HG02938 (cell line): ENCODE results near the gene PDE4B.
"Not testable (repeated sequence)": the region's sequence is repeated elsewhere in the genome, so short reads cannot be mapped to it uniquely, and the experiment has no call there.

Experiments used
- ATAC-seq: cut with Tn5 transposase; IDR thresholded peaks from one replicate; pipeline ENCODE4 v1.9.1; 2021; ENCODE audit warnings: mild to moderate bottlenecking, moderate library complexity; ENCODE audit not compliant: unreplicated experiment

Gene PDE4B

GRCh38 chr1:65949230-65949626 is 156.5 kb downstream of the PDE4B start:
- ATAC-seq = no peak

DNA sequence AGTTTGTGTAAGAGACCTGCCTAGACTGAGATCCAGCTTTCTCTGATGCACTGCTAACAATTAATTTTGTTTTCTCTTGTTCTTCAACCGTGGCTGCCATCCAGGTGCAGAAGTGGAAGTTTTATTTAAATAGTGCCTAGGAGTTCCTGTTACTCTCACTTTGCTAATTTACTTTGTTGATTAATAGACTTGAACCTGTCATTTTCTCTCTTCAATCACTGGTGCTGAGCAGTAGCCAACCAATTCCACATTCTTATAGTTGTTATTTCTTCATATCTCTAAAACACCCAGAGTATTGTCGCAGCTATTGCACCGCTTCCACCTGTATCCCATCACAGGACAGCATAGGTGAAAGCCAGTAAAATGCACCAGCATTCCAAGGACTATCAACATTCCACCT is 157.2 kb downstream of the PDE4B start:
- ATAC-seq = no peak

- no peak for ATAC-seq
These were observed 160.0 kb downstream of the PDE4B start for GRCh38 chr1:65952696-65953095.

DNA sequence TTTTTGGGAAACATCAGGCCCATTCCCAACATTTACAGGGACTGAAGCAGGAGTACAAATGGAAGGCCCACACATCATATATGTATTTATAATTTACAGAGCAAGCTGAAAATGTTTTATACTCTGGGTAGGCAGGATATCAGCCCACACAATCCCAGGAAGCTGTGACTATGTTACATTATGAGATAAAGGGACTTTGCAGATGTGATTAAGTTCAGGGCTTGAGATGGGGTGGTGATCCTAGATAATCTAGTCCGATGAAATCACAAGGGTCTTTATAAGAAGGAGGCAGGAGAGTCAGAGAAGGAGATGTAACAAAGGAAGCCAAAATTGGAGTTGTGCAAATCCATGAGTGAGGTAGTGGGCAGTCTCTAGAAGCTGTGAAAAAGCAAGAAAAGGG is 160.5 kb downstream of the PDE4B start:
- no peak for ATAC-seq

GRCh38 chr1:65955071-65955470 is 162.4 kb downstream of the PDE4B start:
- ATAC-seq = no peak

GRCh38 chr1:65955503-65955902 is 162.8 kb downstream of the PDE4B start:
- no peak for ATAC-seq

GRCh38 chr1:65958561-65959350 is 166.1 kb downstream of the PDE4B start:
- peak; percentile 75 for ATAC-seq

DNA sequence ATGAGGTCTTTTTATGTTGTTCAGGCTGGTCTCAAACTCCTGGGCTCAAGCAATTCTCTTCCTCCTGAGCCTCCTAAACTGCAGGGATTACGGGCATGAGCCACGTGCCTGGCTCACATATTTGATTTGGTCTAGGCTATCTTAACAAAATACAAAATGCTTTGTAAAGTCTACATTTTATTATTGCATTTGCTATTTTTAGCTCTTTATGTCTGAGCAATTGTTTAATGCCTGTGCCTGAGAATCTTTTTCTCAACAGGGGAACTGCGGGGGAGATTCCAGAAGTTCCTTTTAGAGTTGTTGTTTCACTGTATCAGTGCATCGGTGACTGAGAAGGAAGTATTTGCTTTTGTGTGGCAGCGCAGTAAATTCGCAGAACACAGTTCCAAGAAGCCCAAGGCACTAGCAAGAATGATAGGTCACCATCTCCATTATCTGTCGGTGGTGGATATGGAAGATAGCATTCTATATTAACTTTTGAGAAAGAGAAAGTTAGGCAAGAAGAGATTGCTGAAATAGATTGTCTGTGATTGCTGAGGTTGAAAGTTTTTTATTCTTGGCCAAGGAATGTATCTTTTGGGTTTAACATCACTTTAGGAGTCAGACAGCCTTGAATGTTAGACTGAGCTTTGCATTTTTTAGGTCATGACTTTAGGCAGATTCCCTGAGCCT is 167.3 kb downstream of the PDE4B start:
- no peak for ATAC-seq

DNA sequence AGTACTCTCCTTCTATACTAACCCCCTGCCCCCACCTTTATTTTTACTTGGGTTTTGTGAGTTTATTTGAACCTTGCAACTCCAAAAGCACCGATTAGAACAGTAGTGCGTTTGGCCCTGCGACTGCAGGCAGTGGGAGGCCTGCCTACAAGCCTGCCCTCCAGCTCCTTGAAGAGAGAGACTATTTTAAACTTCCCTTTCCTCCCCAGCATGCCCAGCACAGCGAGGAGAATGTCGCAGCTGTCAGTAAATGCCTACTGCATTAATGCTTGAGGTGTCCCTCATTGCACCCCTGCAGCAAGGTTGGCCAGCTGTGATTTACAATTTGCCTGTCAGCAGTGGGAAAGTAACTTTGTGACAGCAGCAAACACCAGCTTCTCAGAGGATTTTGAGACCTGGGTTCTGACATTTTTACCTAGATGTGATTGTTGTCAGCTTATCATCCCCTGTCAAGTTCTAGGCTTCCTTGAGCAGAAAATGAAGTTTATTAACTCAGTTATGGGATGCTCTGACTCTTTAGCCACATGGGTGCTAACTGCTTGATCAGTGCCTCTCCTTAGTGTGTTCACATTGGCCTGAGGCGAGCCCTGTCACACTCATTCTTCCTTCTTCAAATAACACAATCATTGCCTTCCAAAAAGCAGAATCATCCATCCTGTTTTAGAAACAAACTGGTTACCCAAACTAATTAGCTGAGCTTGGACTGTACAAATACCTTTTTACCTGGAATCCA is 170.6 kb downstream of the PDE4B start:
- ATAC-seq = no peak

GRCh38 chr1:65964123-65964522 is 171.4 kb downstream of the PDE4B start:
- ATAC-seq = no peak

- ATAC-seq = no peak
These were observed 172.7 kb downstream of the PDE4B start for GRCh38 chr1:65965112-65965996.

DNA sequence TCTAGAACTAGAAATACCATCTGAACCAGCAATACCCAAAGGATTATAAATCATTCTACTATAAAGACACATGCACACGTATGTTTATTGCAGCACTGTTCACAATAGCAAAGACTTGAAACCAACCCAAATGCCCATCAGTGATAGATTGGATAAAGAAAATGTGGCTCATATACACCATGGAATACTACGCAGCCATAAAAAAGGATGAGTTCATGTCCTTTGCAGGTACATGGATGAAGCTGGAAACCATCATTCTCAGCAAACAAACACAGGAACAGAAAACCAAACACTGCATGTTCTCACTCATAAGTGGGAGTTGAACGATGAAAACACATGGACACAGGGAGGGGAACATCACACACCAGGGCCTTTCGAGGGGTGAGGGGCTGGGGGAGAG is 174.8 kb downstream of the PDE4B start:
- ATAC-seq = not testable (repeated sequence)

DNA sequence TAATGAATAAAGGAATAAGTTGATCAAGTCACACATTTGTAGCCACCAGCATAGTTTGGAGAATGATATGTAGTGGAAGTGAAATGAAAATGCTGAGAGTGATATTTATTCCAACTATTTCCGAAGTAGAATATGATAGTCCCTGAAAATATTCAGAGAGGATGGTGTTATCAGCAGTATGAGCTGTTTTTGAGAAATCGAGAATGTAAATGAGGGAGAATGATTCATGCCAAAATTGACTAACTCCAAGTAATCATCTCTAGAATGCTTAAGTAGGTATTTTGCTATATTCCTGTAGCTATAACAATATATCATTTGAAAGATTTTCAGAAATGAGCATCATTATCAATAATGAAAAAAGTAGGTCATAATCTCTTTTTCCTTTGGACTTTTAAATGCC is 178.9 kb downstream of the PDE4B start:
- ATAC-seq = no peak

DNA sequence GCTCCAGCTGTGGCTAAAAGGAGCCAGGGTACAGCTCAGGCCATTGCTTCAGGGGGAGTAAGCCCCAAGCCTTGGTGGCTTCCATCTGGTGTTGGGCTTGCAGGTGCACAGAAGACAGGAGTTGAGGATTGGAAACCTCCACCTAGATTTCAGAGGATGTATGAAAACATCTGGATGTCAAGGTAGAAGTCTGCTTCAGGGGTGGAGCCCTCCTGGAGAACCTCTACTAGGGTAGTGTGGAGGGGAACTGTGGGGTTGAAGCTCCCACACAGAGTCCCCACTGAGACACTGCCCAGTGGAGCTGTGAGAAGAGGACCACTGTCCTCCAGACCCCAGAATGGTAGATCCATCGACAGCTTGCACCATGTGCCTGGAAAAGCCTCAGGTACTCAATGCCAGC is 183.0 kb downstream of the PDE4B start:
- no peak for ATAC-seq

DNA sequence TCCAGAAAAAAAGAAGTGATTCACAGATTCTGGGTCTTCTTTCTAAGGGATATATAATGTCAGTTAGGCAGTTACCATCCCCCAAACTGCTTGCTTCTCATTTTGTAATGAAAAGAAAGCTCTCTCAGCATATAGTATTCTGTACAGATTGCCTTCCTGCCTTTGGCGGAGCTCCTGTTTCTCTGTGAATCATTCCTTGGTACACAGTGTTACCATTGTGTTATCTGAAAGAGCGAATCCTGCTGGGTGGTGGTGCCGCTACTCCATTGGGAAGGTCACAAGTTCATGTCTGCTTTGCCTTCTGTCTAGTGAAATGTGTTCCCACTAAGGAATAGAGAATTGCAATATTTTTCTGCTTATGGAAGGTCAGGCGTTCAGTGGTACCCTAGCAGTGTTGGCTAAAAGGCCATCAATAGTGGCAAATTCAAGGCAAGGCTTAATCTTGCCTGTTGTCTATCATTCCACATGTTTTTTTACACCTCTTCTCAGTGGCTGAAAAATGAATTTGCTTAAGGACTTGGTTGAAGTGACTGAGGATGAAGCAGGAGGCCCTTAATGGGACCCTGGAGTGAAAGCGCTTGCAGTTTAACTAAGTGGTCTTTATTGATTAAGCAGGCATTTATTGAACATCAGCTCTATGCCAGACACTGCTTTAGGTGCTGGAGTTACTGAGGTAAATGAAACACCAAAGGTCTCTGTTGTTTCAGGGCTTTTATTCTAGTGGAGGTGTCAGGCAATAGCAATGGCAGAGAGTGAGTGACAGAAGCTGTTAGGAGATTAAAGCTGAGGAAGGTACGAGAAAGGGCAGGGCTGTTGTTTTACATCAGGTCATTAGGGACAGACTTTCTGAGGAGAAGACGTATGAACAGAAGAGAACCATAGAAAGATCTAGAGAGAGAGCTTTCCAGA is 186.7 kb downstream of the PDE4B start:
- ATAC-seq = no peak

GRCh38 chr1:65980237-65980636 is 187.5 kb downstream of the PDE4B start:
- no peak for ATAC-seq

GRCh38 chr1:65983500-65983899 is 190.8 kb downstream of the PDE4B start:
- no peak for ATAC-seq

- no peak for ATAC-seq
These were observed 192.8 kb downstream of the PDE4B start for GRCh38 chr1:65985393-65986066.

DNA sequence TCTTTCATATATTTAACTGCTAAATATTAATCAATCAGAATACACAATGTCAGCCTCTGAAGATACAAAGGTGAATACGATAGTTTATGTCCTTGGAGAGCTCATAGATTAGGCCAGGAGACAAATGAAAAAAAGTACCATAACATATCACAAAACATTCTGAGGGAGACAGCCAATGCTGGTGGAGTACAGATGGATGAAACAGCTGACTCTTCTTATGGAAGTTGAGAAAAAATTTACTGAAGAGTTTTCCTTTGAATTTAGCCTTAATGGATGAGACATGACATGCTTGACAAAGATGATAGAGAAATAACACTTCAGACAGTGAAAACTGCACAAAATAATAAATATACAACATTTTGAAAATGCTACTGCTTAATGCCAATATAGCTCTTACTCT is 193.5 kb downstream of the PDE4B start:
- ATAC-seq = no peak
